Liver (tissue), 3 donors: ENCODE results near the gene URGCP.

Experiments used
- CTCF ChIP-seq: fragments of 150-350 bp; IDR thresholded peaks from 2 replicates; pipeline ENCODE4 v1.5.1; 2017; ENCODE audit warnings: improper control_type of control experiment, low read depth, low read length; ENCODE audit not compliant: missing input control
- FOXA1 ChIP-seq: IDR thresholded peaks from 2 replicates; pipeline ENCODE4 v1.6.1; 2016; ENCODE audit warnings: antibody characterized with exemption
- NR2F2 ChIP-seq: IDR thresholded peaks from 2 replicates; pipeline ENCODE4 v1.6.1; 2016; ENCODE audit warnings: antibody characterized with exemption
- RAD21 ChIP-seq, 2 donors: IDR thresholded peaks; 2 replicates each; pipeline ENCODE4 v1.6.1; 2016; ENCODE audit warnings: antibody characterized with exemption in 2 of 2, mild to moderate bottlenecking in 2 of 2
- RXRA ChIP-seq, 2 donors: IDR thresholded peaks; 2 replicates each; pipeline ENCODE4 v1.6.1; 2017 to 2018; ENCODE audit warnings: antibody characterized with exemption in 2 of 2, mild to moderate bottlenecking in 1 of 2
- SP1 ChIP-seq: IDR thresholded peaks from 2 replicates; pipeline ENCODE4 v1.6.1; 2018; ENCODE audit warnings: antibody characterized with exemption, mild to moderate bottlenecking
- YY1 ChIP-seq: IDR thresholded peaks from 2 replicates; pipeline ENCODE4 v1.6.1; 2016; ENCODE audit warnings: antibody characterized with exemption, mild to moderate bottlenecking
- donor health status: healthy.
- donor health status: healthy.

- TF ChIP-seq SP1 (no peak), CTCF (no peak), RAD21 (IDR thresholded peaks at IDR 0.05) (no peak), RXRA (IDR thresholded peaks at IDR 0.05) (no peak), FOXA1 (no peak), YY1 (no peak), NR2F2 (no peak)
Measured at GRCh38 chr7:43943417-43944187, 37.2 kb upstream of the URGCP start.
